IMR-90 (cell line): ENCODE data around the gene SDK1. TPM values are rescaled to one million over a fixed set of nuclear protein-coding genes. Genes with fewer than 3 reads are reported as not detected.

Source experiments
- ATAC-seq: fragments of 200-7000 bp; cut with Tn5 transposase; 2 replicates; pipeline ENCODE4 v1.9.1; 2020; ENCODE audit warnings: low read depth, mild to moderate bottlenecking, moderate library complexity
- BruUV-seq: library from RNA; stranded (reverse); fragments of 400-500 nt; replicated peaks from 2 replicates; lab custom pipeline; 2021; lab: Mats Ljungman, UMichigan
- CTCF ChIA-PET: fragments of 300-600 bp; formaldehyde crosslinking; extraction: SDS; loops from one replicate; lab custom pipeline; 2021; ENCODE audit warnings: antibody characterized with exemption; lab: Yijun Ruan, JAX
- POLR2A ChIA-PET: fragments of 300-600 bp; sonication (Branson Sonifier 250); formaldehyde crosslinking; loops from one replicate; lab custom pipeline; 2022; ENCODE audit warnings: antibody characterized with exemption; ENCODE audit not compliant: unreplicated experiment; lab: Charles Lee
- DNase-seq: peaks from one replicate; pipeline ENCODE4 v3.0.0; 2013
- H2AFZ ChIP-seq: replicated peaks from 2 replicates; pipeline ENCODE3; 2013; ENCODE audit warnings: low read length, mild to moderate bottlenecking; ENCODE audit not compliant: poor library complexity
- H2AK5ac ChIP-seq: 2 replicates; pipeline ENCODE4 v1.6.1; 2013; ENCODE audit warnings: low read depth, low read length, inconsistent platforms
- H2AK9ac ChIP-seq: replicated peaks from 2 replicates; pipeline ENCODE3; 2013; ENCODE audit warnings: mild to moderate bottlenecking, low read depth, low read length, moderate library complexity; ENCODE audit not compliant: poor library complexity
- H2BK120ac ChIP-seq: 2 replicates; pipeline ENCODE4 v1.6.1; 2013; ENCODE audit warnings: low read depth, low read length, inconsistent platforms
- H2BK15ac ChIP-seq: 3 replicates; pipeline ENCODE4 v1.6.1; 2013; ENCODE audit warnings: low read depth, low read length, inconsistent platforms
- H2BK20ac ChIP-seq: 2 replicates; pipeline ENCODE4 v1.6.1; 2013; ENCODE audit warnings: low read depth, mild to moderate bottlenecking, inconsistent platforms, low read length, moderate library complexity
- H2BK5ac ChIP-seq: 2 replicates; pipeline ENCODE4 v1.6.1; 2013; ENCODE audit warnings: mild to moderate bottlenecking, low read depth, low read length, inconsistent platforms; ENCODE audit not compliant: poor library complexity, severe bottlenecking
- H3K14ac ChIP-seq: replicated peaks from 2 replicates; pipeline ENCODE4 v1.6.1; 2013; ENCODE audit warnings: low read depth, low read length, inconsistent platforms
- H3K18ac ChIP-seq: 2 replicates; pipeline ENCODE4 v1.6.1; 2013; ENCODE audit warnings: low read depth, low read length, control low read depth
- H3K23ac ChIP-seq: 2 replicates; pipeline ENCODE4 v1.6.1; 2013; ENCODE audit warnings: low read depth, low read length, inconsistent platforms
- H3K27ac ChIP-seq: 2 replicates; pipeline ENCODE4 v1.5.1; 2013; ENCODE audit warnings: mild to moderate bottlenecking, control low read depth, low read length; ENCODE audit not compliant: insufficient read depth
- H3K27me3 ChIP-seq: 2 replicates; pipeline ENCODE4 v1.6.1; 2013; ENCODE audit warnings: low read length; ENCODE audit not compliant: control insufficient read depth, insufficient read depth
- H3K36me3 ChIP-seq: 2 replicates; pipeline ENCODE4 v1.6.1; 2013; ENCODE audit warnings: low read length, mixed read lengths; ENCODE audit not compliant: control insufficient read depth, insufficient read depth
- H3K4ac ChIP-seq: 2 replicates; pipeline ENCODE4 v1.6.1; 2013; ENCODE audit warnings: low read depth, low read length, inconsistent platforms
- H3K4me1 ChIP-seq: 2 replicates; pipeline ENCODE4 v1.6.1; 2013; ENCODE audit warnings: low read length, mixed read lengths; ENCODE audit not compliant: control insufficient read depth, insufficient read depth
- H3K4me2 ChIP-seq: 2 replicates; pipeline ENCODE4 v1.6.1; 2013; ENCODE audit warnings: low read depth, mild to moderate bottlenecking, control low read depth, low read length, moderate library complexity
- H3K4me3 ChIP-seq: 2 replicates; pipeline ENCODE4 v1.5.1; 2013; ENCODE audit warnings: low read depth, mild to moderate bottlenecking, control low read depth, low read length, moderate library complexity; ENCODE audit not compliant: insufficient read depth
- H3K56ac ChIP-seq: 2 replicates; pipeline ENCODE4 v1.6.1; 2013; ENCODE audit warnings: low read length, inconsistent platforms; ENCODE audit not compliant: insufficient read depth; ENCODE audit errors: extremely low read depth
- H3K79me1 ChIP-seq, 2 experiments: 2 replicates each; pipeline ENCODE4 v1.6.1; 2013; ENCODE audit warnings: low read length in 2 of 2, inconsistent platforms in 1 of 2, low read depth in 1 of 2
- H3K9ac ChIP-seq: 2 replicates; pipeline ENCODE4 v1.6.1; 2013; ENCODE audit warnings: low read depth, low read length, control low read depth
- H3K9me1 ChIP-seq: 2 replicates; pipeline ENCODE4 v1.6.1; 2013; ENCODE audit warnings: low read length, inconsistent platforms; ENCODE audit not compliant: insufficient read depth
- H3K9me3 ChIP-seq: 2 replicates; pipeline ENCODE4 v1.6.1; 2013; ENCODE audit warnings: low read length; ENCODE audit not compliant: control insufficient read depth, insufficient read depth
- H4K20me1 ChIP-seq: 2 replicates; pipeline ENCODE4 v1.6.1; 2013; ENCODE audit warnings: low read length, inconsistent platforms; ENCODE audit not compliant: insufficient read depth
- H4K5ac ChIP-seq: 2 replicates; pipeline ENCODE4 v1.6.1; 2013; ENCODE audit warnings: mild to moderate bottlenecking, low read depth, low read length, control low read depth
- H4K8ac ChIP-seq, 2 experiments: 2 replicates each; pipeline ENCODE4 v1.6.1; 2013; ENCODE audit warnings: low read depth in 2 of 2, low read length in 2 of 2, control low read depth in 1 of 2, inconsistent platforms in 1 of 2
- H4K91ac ChIP-seq: 2 replicates; pipeline ENCODE4 v1.6.1; 2013; ENCODE audit warnings: low read depth, low read length, inconsistent platforms; ENCODE audit not compliant: insufficient read depth
- BHLHE40 ChIP-seq: fragments of 150-350 bp; IDR thresholded peaks from 2 replicates; pipeline ENCODE4 v1.6.1; 2016; ENCODE audit warnings: mild to moderate bottlenecking, low read depth, low read length
- CEBPB ChIP-seq: IDR thresholded peaks from 2 replicates; pipeline ENCODE4 v1.6.1; 2012; ENCODE audit warnings: low read depth, low read length, improper control_type of control experiment
- CHD1 ChIP-seq: IDR thresholded peaks from 2 replicates; pipeline ENCODE4 v1.6.1; 2012; ENCODE audit warnings: low read depth, low read length, improper control_type of control experiment
- ELK1 ChIP-seq: fragments of 150-350 bp; IDR thresholded peaks from 2 replicates; pipeline ENCODE4 v1.6.1; 2016; ENCODE audit warnings: low read depth, mild to moderate bottlenecking, low read length, moderate library complexity, borderline replicate concordance
- FOS ChIP-seq: fragments of 150-350 bp; IDR thresholded peaks from 2 replicates; pipeline ENCODE4 v1.6.1; 2016; ENCODE audit warnings: low read depth, low read length
- MAZ ChIP-seq: IDR thresholded peaks from 2 replicates; pipeline ENCODE4 v1.6.1; 2012; ENCODE audit warnings: low read depth, mild to moderate bottlenecking, low read length, improper control_type of control experiment, moderate library complexity, borderline replicate concordance
- MXI1 ChIP-seq: IDR thresholded peaks from 2 replicates; pipeline ENCODE4 v1.6.1; 2012; ENCODE audit warnings: low read depth, mild to moderate bottlenecking, low read length, moderate library complexity, borderline replicate concordance
- NFE2L2 ChIP-seq: fragments of 150-350 bp; IDR thresholded peaks from 2 replicates; pipeline ENCODE4 v1.6.1; 2016; ENCODE audit warnings: low read depth, mild to moderate bottlenecking, low read length
- RCOR1 ChIP-seq: IDR thresholded peaks from 2 replicates; pipeline ENCODE4 v1.6.1; 2012; ENCODE audit warnings: mild to moderate bottlenecking, low read length, improper control_type of control experiment; ENCODE audit not compliant: insufficient replicate concordance
- RFX5 ChIP-seq: IDR thresholded peaks from 2 replicates; pipeline ENCODE4 v1.8.0; 2012; ENCODE audit warnings: low read depth, mild to moderate bottlenecking, low read length, moderate library complexity
- SMC3 ChIP-seq: fragments of 150-350 bp; IDR thresholded peaks from 2 replicates; pipeline ENCODE4 v1.6.1; 2016; ENCODE audit warnings: low read depth, mild to moderate bottlenecking, antibody characterized with exemption, low read length, moderate library complexity
- USF2 ChIP-seq: fragments of 150-350 bp; IDR thresholded peaks from 2 replicates; pipeline ENCODE4 v1.6.1; 2017; ENCODE audit warnings: mild to moderate bottlenecking, antibody characterized with exemption, low read length, low read depth
- WGBS, 2 experiments: methylation state at CpG; one replicate each; pipeline versions ENCODE4 v1.1.5 to v1.1.7; 2013; ENCODE audit warnings: missing lambda C conversion rate in 2 of 2; ENCODE audit not compliant: insufficient read length in 1 of 2; ENCODE audit errors: extremely low coverage in 2 of 2; 5-methylcytosine and 5-hydroxymethylcytosine counted together
- dilution Hi-C: fragments of 300-500 bp; cut with HindIII; formaldehyde crosslinking; loops from one replicate; pipeline ENCODE4 v1.14.3; 2018; ENCODE audit warnings: low sequenced_read_pairs; ENCODE audit not compliant: unreplicated experiment
- in situ Hi-C: fragments of 300-500 bp; cut with MboI; formaldehyde crosslinking; loops from 3 replicates; pipeline ENCODE4 v1.14.3; 2019; ENCODE audit warnings: low sequenced_read_pairs, inconsistent platforms, mixed read lengths
- intact Hi-C: fragments of 100-400 bp; cut with micrococcal nuclease; formaldehyde crosslinking; loops from 2 replicates; pipeline ENCODE4 v1.10.0; 2022
- polyA plus RNA-seq, 3 experiments: library from polyadenylated mRNA; depleted of rRNA; stranded (reverse); fragments of >200 nt; gene quantifications; 2 replicates each; pipeline ENCODE4 v1.2.3, GENCODE V29; 2012; ENCODE audit warnings: low replicate concordance in 1 of 3
- total RNA-seq: library from RNA; depleted of rRNA; stranded (reverse); fragments of >200 nt; gene quantifications from 2 replicates; pipeline ENCODE4 v1.2.3, GENCODE V29; 2012
- TF ChIP-seq, protein P1 (sequence below): conservative IDR thresholded peaks from 2 replicates; pipeline ENCODE4 v1.5.1; 2012; ENCODE audit warnings: mild to moderate bottlenecking, low read depth, low read length, improper control_type of control experiment

The SDK1 gene
- total and polyA plus RNA-seq, 2 of the 4 experiments (the other 2 are of a cell fraction): 1.5 to 1.6 TPM

GRCh38 chr7:4174016-4174415 lies 873.0 kb downstream of the SDK1 start:
- H4K8ac ChIP-seq: no peak overlapping the region
- H2BK120ac ChIP-seq: no peak overlapping the region
- no peak overlapping the region for H2AFZ ChIP-seq
- H4K20me1 ChIP-seq: no peaks in the 10 kb centered on the region
- no peak overlapping the region for H2AK9ac ChIP-seq
- no peak overlapping the region for H4K5ac ChIP-seq
- no peak overlapping the region for H2BK20ac ChIP-seq
- no peak overlapping the region for H3K9ac ChIP-seq
- ChIA-PET POLR2A (no interaction called here), CTCF (no interaction called here)
- H3K4me1 ChIP-seq: no peaks in the 10 kb centered on the region
- in situ Hi-C loops (no loop called here), dilution Hi-C loops (no loop called here), intact Hi-C loops (no loop called here)
- H3K9me1 ChIP-seq: no peaks in the 10 kb centered on the region
- H3K79me1 ChIP-seq: no peaks in the 10 kb centered on the region
- H2BK15ac ChIP-seq: no peak overlapping the region
- no peak overlapping the region for H4K91ac ChIP-seq
- H3K23ac ChIP-seq: no peak overlapping the region
- TF ChIP-seq ELK1: no peak
- TF ChIP-seq SMC3: no peak
- no peak for TF ChIP-seq FOS
- TF ChIP-seq USF2: no peak
- no peak for TF ChIP-seq MXI1
- no peak for TF ChIP-seq CHD1
- TF ChIP-seq BHLHE40: no peak
- TF ChIP-seq RCOR1: no peak
- TF ChIP-seq NFE2L2: no peak
- TF ChIP-seq RFX5: no peak
- TF ChIP-seq CEBPB: no peak
- no peak for TF ChIP-seq MAZ
- TF ChIP-seq, protein P1, sequence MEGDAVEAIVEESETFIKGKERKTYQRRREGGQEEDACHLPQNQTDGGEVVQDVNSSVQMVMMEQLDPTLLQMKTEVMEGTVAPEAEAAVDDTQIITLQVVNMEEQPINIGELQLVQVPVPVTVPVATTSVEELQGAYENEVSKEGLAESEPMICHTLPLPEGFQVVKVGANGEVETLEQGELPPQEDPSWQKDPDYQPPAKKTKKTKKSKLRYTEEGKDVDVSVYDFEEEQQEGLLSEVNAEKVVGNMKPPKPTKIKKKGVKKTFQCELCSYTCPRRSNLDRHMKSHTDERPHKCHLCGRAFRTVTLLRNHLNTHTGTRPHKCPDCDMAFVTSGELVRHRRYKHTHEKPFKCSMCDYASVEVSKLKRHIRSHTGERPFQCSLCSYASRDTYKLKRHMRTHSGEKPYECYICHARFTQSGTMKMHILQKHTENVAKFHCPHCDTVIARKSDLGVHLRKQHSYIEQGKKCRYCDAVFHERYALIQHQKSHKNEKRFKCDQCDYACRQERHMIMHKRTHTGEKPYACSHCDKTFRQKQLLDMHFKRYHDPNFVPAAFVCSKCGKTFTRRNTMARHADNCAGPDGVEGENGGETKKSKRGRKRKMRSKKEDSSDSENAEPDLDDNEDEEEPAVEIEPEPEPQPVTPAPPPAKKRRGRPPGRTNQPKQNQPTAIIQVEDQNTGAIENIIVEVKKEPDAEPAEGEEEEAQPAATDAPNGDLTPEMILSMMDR: no peak
- no peak overlapping the region for H3K18ac ChIP-seq
- H3K27me3 ChIP-seq: no peaks in the 10 kb centered on the region
- no peak overlapping the region for H3K56ac ChIP-seq
- no peak for DNase-seq
- H3K4me2 ChIP-seq: no peak overlapping the region
- no peak overlapping the region for H3K14ac ChIP-seq
- WGBS, 2 experiments: no CpG with 5 or more reads among the region's 8 CpGs
- no peak overlapping the region for H2AK5ac ChIP-seq
- H3K4ac ChIP-seq: no peak overlapping the region
- H2BK5ac ChIP-seq: no peak overlapping the region
- no peaks in the 10 kb centered on the region for H3K36me3 ChIP-seq
- H3K27ac ChIP-seq: no peak overlapping the region
- BruUV-seq: no TSS peak
- H3K4me3 ChIP-seq: no peak overlapping the region
- no peak for ATAC-seq
- peaks cover 15% of the 10 kb centered on the region for H3K9me3 ChIP-seq
